COLO829 (cell line): ENCODE measurements around the gene NCAPG2.
"Not testable (repeated sequence)": the region's sequence is repeated elsewhere in the genome, so short reads cannot be mapped to it uniquely, and the experiment has no call there.

Experiments used
- DNase-seq: peaks from one replicate; pipeline ENCODE4 v3.0.0; 2012; ENCODE audit warnings: low spot score

The NCAPG2 gene

DNA sequence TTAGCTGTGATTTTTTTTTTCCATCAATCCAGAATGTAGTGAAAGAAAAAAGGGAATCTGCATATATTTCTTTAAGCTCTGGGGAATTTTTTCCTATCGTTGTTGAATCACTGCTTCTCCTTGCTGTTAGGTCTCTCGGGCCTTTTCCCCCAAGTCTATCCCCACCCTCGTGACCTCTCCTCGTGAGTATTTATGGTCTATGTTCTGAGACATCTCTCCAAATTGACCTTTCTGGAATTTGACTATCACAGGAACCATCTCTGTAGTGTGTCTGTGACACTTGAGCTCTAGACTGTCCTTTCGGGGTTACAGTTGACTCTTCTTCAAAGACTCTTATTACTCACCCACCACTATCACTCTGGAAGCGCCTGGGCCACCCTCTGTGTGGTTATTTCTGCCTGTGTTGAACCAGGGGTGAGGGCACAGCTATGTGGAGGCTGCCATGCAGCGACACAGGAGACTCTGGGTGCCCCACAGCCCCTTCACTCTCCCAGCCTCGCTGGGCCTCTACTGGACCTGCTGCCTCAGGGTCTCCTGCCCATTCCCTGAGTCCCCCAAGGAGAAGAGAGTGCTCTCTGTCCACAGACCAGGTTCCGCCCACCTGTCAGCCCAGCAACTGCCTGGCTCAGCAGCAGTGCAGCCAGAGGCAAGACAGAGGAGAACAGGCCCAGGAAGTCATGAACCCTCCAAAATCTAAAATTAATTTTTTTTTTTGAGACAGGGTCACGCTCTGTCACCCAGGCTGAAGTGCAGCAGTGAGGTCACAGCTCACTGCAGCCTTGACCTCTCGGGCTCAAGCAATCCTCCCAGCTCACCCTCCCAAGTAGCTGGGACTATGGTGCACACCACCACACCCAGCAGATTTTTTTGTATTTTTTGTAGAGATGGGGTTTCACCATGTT lies 71.3 kb downstream of the NCAPG2 start:
- no peak for DNase-seq

DNA sequence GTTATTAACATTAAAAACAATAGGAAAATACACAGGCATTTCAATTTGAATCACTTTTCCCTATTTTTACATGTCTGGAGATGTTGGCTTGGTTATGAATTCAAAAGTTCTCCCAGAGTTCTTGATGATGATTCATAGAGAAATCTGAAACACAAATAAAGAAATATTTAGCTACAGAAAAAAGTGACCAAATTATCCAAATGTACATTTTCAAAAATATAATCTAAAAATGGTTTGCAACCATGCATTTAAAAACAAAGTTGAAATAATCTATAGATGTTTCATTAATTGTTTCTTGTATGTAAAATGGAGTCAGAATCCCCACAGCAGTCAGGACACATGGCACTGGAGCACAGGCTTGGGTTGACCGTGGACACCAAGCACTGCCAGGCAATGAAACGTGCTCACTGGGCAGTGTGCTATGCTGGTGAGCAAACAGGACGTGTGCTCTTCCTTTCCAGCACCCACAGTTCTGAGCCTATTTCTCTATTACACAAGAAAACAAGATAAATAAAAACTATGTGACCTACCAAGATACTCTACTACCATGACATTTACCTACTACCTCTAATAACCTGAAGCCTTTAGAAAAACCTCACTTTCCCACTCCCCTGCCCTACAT lies 72.9 kb downstream of the NCAPG2 start:
- no peak for DNase-seq

DNA sequence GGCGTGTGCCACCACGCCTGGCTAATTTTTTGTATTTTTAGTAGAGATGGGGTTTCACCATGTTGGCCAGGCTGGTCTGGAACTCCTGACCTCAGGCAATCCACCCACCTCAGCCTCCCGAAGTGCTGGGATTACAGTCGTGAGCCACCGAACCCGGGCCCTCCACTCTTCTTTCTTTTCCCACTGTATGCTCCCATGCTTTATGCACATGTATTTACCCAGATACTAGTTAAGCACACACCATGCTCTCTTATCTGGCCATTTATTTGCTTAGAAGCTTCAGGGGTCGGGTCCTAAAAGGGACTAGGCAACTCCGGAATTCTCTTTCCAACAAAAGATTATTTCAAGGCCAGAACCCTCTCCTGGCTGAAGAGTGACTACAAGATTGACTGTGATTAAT lies 78.3 kb downstream of the NCAPG2 start:
- not testable (repeated sequence) for DNase-seq

DNA sequence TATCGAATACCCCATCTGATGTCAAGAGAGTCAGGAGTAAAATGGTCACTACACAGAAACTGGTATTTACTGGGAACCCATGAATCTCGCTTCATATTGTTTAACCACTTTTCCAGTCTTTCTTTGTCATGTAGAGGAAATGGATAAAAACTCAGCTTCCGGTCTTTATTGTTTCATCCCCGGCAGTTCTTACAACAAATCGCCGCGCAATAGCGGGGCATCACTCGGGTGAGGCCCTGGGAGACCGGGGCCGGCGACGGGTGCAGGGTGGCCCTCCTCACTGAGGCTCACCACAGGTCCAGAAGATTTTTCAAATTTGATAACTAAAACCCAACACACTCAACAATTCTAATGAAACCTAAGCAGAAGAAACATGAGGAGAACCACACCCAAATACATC lies 81.4 kb downstream of the NCAPG2 start:
- DNase-seq: no peak

DNA sequence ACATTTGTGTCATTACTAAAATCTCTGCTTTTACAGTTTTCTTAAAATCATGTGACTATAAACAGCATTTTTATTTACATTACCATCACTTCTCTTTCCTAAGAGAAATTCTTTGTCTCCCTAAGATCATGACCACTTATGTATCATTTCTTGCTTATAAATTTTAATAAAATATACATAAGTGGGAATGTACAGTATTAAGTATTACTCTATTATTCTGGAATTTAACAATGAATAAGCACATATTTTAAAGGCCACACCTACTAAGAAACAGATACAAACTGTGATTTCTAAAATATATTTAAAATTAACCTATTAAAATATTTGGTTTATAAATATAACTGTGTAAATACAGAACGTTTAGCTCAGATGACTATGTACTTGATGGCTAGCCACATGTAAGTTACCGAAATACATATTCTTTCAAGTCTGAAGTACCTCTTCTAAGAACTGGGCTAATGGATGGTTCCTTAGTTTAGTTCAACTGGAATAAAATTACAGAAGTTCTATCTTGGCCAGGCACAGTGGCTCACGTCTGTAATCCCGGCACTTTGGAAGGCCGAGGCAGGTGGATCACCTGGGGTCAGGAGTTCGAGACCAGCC lies 83.7 kb downstream of the NCAPG2 start:
- DNase-seq: no peak

DNA sequence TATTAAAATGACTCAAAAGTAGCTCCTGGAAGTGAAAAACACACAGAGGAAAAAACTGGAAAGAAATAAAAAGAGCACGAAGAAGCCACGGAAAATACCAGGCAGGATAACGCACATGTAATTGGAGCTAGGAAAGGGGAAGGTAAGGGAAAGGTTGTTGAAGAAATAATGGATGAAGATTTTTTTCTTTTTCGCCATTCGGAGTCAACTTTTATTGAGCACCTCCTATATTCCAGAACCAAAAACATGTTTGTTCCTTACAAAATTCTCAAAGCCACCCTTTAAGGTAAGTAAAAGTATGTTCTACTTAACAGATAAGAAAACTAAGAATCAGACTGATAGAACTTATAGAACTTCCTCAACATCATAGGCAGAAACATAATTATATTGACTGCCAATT lies 84.2 kb downstream of the NCAPG2 start:
- DNase-seq: no peak

DNA sequence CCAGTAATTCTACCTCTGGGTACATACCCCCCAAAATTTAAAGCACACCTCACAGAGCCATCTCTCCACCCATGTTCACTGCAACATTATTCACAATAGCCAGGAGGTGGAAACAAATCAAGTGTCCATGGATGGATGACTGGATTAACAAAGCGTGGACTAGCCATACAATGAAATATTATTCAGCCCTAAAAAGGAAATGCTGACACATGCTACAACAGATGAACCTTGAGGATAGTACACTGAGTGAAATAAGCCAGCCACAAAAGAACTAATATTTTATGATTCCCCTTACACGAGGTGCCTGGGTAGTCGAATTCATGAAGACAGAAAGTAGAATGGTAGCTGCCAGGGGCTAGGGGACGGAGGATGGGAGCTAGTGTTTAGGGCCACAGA lies 85.9 kb downstream of the NCAPG2 start:
- DNase-seq: no peak

DNA sequence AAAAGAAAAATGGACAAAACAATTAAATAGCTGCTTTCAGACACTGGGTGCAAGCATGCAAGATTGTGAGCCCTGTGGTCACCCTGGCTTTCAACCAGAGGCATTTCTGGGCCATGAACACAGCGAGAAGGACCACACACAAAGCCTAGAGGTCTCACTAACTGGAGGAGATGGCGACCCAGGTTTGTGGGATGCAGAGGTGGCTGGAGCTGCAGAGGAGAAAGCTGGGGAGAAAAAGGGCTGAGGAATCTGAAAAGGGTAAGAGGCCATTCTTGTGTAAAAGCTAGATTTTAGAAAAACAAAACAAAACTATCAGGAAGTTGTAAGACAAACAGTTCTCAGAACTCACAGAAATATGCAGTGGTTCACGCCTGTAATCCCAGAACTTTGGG lies 86.9 kb downstream of the NCAPG2 start:
- DNase-seq: no peak

DNA sequence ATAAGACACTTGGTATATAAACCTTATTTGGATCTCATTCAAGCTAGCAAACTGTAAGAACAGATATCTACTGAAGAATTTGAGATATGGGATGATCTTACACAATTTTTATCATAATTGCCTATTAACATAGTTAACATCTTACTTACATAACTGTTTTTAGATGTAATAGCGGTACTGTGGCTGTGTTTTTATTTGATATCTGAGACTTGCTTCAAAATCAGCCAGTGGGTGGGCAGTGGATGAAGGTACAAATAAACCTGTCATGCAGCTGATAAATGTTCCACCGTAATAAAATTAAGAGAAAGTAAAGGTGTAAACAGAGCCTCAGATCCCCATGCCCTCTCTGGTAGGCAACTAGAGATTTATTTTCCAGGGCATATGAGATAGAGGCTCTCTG lies 88.6 kb downstream of the NCAPG2 start:
- DNase-seq: no peak

DNA sequence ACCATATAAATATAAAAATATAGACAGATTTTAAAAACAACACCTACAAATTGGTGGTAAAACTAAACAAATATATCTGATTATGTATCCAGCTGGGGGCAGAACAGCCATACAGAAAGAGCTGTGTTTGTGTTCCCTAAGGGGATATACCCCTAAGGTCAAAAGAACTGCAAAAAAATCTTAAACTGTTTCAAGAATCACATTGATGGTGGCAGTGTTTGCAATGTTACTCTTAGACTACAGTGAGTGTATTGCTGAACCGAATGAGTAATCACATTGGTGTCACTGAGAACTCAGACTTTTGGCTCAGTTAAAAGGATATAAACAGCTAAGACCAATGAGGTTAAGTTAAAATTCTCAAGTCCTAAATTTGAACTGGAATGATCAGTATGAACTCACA lies 89.9 kb downstream of the NCAPG2 start:
- DNase-seq: no peak

DNA sequence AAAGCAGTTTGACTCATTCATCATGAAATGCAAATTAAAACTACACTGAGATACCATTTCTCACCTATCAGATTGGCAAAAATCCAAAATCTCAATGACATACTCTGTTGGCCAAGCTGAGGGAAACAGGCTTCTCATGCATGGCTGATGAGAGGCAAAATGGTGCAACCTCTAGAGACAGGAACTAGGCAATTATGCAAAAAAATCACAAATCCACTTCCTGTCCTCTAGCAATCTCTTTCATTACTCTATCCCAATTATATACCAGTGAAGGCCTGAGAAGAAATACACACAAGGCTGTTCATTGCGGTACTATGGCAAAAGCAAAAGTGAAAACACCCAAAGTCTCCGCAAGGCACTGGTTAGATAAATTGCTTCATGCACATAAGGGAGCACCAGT lies 91.1 kb downstream of the NCAPG2 start:
- DNase-seq: no peak

DNA sequence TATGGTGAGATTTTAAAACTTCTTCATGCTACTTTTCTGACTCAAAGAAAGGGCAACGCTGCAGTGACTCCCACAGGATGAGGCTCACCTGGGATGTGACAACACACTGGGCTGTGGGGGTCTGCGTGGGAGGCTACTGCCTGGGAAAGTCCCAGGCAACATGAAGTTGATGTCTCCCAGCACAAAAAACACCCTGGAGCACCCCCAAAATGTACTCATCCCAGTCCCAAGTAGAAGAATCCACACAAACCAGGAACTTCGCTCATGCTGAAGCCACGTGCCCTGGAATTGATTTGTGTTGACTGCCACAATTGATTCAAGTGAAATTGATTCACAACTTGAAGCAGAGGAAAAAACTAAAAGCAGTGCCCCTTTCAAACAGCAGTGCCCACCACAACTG lies 92.1 kb downstream of the NCAPG2 start:
- no peak for DNase-seq

DNA sequence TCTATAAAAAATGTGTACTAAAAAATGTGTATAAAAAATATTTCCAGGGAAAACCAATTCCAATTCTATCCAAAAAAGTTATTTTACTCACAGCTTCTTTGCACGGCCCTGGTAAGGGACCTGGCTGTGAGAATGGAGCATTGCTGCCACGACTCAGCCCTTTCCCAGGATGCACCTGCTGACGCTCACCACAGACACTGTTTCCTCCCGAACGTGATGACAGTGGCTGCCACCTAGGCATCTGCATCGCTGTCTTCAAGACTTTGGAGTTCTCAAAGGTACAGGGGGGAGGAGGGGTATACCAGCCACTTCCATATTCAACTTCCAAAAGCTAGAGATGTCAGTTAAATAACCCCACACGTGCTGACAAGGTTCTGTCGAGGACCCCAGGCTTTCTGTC lies 93.1 kb downstream of the NCAPG2 start:
- no peak for DNase-seq

DNA sequence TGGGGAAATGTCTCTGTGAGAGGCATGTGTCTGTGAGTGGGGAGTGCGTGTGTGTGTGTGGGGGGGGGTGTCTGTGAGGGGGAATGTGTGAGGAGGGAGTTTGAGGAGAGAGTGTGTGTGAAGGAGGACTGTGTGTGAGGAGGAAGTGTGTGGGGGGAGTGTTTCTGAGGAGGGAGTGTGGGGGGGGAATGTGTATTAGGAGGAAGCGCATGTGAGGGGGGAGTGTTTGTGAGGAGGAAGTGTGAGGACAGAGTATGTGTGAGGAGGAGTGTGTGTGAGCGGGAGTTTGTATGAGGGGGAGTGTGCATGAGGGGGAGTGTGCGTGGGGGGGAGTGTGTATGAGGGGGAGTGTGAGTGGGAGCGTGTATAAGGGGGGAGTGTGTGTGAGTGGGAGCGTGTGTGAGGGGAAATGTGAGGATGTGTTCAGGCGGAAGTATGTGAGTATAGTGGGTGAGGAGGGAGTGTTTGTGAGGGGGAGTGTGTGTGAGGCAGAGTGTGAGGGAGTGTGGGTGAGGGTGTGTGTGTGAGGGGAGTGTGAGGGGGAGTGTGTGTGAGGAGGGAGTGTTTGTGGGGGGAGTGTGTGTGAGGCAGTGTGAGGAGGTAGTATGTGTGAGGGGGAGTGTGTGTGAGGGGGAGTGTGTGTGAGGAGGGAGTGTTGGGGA lies 95.2 kb downstream of the NCAPG2 start:
- no peak for DNase-seq

DNA sequence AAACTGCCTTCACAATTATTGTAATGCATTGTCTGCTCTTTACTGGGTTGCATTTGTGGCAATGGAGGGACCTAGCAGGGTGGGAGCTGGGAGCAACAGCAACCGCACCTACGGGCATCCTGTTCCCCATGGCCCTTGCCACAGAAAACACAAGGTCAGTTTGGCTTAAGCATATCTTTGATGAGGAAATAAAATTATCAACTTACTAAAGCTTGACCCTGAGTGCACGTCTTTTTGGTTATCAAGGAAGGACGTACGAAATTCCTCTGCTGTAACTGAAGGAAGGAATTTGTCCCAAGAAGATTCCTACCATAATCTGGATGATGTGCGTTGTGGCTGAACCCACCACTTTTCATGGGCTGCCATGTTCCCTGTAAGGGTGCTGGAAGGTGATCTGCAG lies 97.0 kb downstream of the NCAPG2 start:
- no peak for DNase-seq

DNA sequence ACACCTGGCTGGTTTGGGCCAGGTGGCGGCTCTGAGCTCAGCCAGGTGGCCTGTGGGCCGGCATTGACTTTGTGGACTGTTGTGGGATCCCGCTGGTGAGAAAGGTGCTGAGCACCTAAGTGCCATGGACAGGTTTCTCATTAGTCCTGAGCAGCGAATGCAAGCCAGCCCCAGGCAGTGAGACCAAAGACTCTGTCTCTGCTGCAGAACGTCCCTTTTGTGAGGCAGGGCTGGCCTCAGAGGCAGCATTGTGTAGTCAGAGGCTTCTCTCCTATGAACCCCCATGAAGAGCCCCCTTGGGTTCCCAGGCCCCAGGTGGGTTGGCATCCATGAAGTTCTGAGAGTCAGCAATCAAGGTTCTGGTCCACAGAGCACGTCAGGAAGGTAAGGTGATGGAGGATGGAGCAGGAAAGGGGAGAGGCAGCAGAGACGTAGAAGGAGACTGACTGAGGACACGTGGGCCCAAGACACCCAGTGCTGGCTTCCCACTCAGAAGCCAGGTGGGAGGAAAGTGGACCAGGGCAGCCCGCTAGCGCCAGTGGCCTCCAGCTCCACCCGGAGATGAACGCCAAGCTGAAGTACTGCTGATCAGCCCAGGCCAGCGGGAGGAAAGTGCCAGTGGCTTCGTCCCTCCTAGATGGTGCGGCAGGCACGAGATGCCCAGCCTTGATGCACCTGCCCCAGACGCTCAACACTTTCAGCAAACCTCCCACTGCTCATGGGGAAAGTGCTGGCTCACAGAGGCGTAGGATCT lies 97.8 kb downstream of the NCAPG2 start:
- DNase-seq: no peak

DNA sequence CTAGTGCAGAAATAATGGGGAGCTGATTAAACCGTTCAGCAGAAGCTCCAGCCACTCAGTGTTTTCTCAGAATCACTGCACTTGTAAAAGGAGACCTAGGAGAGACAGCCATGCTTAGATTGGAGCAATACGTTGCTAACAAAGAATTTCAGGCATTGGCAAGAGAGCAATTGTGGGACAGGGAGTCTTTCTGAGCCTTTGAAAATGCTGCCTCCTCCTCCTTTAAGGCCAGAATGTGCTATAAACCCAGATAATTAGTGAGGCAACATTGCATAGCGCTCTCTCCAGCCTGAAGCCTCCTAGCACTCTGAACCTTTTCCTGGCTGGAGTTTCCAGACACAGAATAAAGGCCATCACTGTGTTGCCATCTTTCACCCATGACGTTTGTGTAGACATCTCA lies 98.5 kb downstream of the NCAPG2 start:
- no peak for DNase-seq

DNA sequence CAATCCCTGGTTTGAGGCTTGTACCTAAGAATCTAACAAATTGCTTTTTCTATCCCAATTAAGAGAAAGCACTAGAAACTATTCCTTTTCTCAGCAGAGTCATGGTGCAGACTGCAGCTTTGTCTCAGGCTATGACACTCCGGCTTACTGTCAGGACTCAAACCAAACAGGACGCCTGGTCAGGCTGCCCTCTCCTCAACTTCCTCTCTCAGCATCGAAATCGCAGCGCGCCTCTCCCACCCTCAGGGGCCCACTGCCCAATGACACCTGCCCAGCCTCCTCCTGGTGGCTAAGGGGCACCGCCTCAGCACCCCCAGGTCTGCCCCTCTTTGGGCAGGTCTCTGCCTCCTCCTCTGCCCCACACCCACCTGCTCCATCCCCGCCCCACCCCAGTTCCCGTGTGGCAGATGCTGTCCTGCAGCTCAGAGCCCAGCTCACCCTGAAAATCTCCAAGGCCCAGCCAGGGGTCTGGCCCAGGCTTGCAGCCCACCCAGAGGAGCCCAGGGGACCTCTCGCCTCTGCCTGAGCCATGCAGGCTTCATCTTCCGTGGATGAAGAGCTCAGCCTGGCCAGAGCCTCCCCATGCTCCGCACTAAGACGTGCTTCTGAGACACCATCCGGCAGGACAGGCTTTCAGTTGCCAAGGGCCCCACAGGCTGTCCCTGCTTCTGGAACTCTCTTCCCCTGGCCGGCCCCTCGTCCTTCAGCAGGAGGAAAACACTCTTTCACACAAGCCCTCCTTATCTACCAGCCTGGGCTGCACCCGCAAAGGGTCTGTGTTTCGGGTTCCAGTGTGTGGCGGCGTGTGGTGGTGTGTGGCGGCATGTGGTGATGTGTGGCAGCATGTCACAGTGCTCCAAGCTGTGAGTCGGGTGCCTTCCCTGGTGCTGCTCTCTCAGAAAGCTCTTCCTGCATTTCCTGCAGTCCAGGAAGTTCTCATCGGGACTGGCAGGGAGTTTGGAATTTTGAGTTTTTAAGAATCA lies 100.5 kb downstream of the NCAPG2 start:
- DNase-seq: no peak

DNA sequence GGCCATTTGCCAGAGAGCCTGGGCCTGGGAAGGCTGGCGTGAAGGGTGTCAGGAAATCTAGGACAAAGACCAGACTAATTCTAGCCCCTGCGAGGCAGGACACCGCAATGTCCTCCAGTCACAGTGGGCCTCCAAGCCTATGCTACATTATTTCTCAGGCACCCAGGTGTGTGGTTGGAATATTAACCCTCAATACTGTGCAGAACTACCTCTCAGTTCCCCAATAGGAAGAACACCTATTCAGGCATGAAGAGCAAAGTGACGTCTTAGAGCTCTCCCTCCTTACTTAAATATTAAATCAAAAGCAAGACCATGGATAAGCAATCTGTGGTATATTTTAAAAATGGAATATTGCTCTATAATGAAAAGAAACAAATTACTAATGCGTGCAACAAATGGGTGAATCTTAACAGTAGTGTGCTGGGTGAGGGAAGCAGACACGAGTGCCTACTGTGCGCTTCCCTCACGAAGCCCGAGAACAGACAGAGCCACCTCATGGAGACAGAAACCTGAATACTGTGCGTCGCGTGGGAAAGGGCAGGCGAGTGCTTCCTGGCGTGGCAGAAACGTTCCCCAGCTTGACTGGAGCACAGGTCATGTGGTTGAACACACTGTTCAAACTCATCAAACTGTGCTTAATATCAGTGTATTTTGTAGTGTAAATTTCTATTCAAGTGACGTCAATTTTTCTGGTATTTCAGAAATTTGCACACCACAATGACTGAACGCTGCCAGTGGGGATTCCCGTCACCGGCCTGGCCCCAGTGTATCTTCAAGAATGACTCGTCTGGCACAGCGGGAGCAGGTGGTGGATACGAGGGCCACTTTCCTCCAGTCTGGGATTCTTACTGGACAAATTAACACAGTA lies 101.5 kb downstream of the NCAPG2 start:
- DNase-seq: no peak

DNA sequence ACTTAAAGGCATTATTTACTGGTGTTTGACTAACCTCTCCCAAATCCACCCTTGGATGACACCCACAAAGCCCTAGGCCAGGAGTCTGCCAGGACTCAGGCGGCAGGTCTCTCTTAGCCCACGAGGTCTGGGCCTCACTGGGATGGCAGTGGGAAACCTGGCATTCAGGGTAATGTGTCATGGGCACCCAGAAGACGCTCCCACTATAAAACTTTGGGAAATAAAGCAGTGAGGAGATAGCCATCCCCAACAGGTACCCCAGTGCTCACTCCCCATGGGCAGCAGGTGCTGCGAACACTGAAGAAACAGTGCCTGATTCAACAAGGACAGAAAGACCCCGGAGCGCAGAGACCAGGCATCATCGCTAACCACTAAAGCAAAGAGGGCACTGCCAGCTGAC lies 102.6 kb downstream of the NCAPG2 start:
- DNase-seq: no peak
